Epithelial cell of esophagus (primary cell): ENCODE measurements around the gene HOXA2.

ENCODE experiments used
- DNase-seq: peaks from one replicate; pipeline ENCODE4 v3.0.0; 2010; ENCODE audit warnings: low read depth
- H3K4me3 ChIP-seq: 2 replicates; pipeline ENCODE4 v1.5.1; 2011; ENCODE audit warnings: mild to moderate bottlenecking, low read length, control low read depth
- TF ChIP-seq, protein P1 (sequence below): IDR thresholded peaks from 2 replicates; pipeline ENCODE4 v1.5.1; 2011; ENCODE audit warnings: low read depth, mild to moderate bottlenecking, low read length, control low read depth, inconsistent platforms; ENCODE audit not compliant: insufficient read depth; ENCODE audit errors: missing control alignments

HOXA2 gene

GRCh38 chr7:27104341-27105058 lies 2.0 kb upstream of the HOXA2 start:
- DNase-seq, result no peak
- TF ChIP-seq, protein P1, sequence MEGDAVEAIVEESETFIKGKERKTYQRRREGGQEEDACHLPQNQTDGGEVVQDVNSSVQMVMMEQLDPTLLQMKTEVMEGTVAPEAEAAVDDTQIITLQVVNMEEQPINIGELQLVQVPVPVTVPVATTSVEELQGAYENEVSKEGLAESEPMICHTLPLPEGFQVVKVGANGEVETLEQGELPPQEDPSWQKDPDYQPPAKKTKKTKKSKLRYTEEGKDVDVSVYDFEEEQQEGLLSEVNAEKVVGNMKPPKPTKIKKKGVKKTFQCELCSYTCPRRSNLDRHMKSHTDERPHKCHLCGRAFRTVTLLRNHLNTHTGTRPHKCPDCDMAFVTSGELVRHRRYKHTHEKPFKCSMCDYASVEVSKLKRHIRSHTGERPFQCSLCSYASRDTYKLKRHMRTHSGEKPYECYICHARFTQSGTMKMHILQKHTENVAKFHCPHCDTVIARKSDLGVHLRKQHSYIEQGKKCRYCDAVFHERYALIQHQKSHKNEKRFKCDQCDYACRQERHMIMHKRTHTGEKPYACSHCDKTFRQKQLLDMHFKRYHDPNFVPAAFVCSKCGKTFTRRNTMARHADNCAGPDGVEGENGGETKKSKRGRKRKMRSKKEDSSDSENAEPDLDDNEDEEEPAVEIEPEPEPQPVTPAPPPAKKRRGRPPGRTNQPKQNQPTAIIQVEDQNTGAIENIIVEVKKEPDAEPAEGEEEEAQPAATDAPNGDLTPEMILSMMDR, result no peak
- H3K4me3 ChIP-seq, result no peak overlapping the region

DNA sequence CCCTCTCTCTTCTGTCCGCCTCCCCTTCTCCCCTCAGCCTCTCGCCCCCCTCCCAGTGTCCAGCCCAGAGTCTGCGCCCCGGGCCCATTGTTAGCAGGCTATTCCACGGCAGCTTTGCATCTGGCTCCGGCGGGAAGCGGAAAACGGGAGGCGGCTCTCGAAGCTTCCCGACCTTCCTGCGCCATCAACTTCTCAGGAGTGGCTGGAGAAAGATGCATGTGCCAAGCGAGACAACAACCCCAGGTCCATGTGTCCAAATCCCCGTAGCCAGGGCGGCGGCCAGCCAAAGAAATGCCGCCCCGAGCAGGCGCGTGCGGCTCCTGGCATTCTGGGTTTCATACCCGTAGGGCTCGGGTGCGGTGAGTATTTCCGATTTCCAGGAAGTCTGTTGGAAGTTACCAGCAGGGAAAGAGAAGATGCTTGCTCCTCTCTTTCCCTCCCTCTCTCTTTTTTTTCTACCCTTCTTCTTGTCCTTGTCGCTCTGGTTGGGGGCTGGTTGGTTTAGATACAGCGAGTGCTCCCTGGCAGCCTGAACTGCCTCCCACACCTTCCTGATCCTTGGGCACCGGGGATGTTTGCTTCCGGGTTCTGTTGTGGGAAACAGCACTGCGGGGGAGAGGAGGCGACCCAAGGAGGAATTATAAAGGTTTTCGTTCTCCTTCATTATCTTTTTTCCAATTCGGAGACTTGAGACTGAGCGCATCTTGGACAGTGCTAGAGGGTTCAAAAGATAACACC lies 1.2 kb upstream of the HOXA2 start:
- DNase-seq, result no peak
- TF ChIP-seq, protein P1, result no peak
- no peak overlapping the region for H3K4me3 ChIP-seq

DNA sequence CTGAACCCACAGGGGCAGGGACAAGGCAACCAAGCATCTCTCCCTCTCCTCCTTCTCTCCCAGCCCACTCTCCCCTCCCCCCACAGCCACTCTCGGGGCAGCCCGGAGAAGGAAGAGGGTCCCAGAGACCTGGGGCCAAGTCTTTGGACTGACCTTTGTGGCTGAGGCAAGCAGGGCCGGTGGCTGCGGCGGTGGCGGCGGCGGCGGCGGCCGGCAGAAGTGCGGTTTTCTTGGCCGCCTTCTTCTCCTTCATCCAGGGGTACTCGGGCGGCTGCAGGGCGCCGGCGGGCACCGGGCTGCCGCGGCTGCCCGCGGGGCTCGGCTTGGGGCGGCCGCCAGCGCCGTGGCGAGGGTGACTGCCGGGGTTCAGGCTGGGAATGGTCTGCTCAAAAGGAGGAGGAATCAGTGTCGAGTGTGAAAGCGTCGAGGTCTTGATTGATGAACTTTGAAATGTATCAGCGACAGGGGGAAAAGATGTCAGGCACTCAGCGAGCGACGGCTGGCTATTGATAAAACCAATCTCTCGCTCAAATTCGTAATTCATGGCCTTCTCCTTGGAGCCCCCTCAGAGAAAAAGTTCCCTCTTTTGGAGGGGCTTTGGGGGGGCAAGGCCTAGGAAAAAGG lies 414 bp downstream of the HOXA2 start:
- TF ChIP-seq, protein P1, result no peak
- DNase-seq, result no peak
- H3K4me3 ChIP-seq, result no peak overlapping the region

DNA sequence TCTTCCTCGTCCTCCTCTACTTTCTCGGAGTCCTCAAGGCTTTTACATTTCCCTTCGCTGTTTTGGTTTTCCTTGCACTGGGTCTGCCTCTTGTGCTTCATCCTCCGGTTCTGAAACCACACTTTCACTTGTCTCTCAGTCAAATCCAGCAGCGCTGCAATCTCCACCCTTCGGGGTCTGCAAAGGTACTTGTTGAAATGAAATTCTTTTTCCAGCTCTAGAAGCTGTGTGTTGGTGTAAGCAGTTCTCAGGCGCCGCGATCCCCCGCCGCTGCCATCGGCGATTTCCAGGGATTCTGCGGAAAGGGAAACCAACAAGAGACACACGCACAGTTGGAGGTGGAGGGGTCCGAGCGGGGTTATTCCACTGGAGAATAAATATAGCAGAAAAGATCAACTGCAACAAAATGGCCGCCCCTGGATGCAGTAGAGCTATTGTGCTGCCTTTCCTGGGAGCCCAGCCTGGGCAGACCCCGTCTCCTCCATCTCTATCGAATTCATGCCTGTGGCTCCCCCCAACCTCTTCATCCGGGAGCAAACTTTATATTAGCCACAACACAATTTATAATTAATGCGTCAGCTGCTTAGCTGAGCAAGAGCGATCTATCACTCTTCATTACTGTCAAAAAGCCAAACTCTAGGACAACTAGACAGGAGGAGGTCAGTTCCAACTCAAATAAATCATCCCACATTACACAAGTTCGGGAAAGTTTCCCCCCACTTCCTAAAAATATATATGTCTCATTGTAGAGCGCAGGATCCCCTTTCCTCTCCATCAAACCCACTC lies 1.1 kb downstream of the HOXA2 start:
- TF ChIP-seq, protein P1, result no peak
- no peak overlapping the region for H3K4me3 ChIP-seq
- DNase-seq, result no peak

DNA sequence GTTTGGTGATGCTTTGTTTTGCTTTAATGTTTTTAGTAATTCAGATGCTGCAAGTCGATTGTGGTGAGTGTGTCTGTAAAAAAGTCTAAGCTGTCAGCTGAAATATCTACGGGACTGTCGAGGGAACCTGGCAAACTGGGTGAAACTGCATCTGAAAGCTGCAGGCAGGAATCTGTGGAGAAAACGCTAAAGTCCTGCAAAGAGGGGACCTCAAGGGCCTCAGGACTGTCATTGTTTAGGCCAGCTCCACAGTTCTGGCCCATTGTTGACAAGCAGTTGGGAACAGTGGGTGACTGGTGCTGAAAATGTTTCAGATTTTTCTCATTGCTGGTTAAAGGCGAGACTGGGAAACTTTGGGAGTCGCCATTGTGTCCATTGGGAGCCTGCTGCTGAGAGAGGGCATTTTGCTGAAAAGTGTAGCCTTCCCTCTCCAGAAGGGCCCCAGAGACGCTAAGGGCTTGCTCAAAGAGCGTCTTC lies 1.8 kb downstream of the HOXA2 start:
- no peak overlapping the region for H3K4me3 ChIP-seq
- DNase-seq, result no peak
- TF ChIP-seq, protein P1, result no peak

- no peak overlapping the region for H3K4me3 ChIP-seq
- TF ChIP-seq, protein P1, result no peak
- no peak for DNase-seq
Observed at GRCh38 chr7:27099453-27100370, 2.8 kb downstream of the HOXA2 start.
